HEK293T (cell line): Measurements from ENCODE around the gene NUAK1.

Experiments
- CTBP1 ChIP-seq: fragments of 450-650 bp; IDR thresholded peaks from 2 replicates; pipeline ENCODE4 v1.6.1; 2016; ENCODE audit warnings: borderline replicate concordance
- NFRKB ChIP-seq: fragments of 450-650 bp; IDR thresholded peaks from 2 replicates; pipeline ENCODE4 v1.6.1; 2016; ENCODE audit warnings: mild to moderate bottlenecking, moderate library complexity
- TARDBP ChIP-seq: fragments of 450-650 bp; IDR thresholded peaks from 2 replicates; pipeline ENCODE4 v1.6.1; 2016
- ZNF384 ChIP-seq: fragments of 450-650 bp; IDR thresholded peaks from 2 replicates; pipeline ENCODE4 v1.6.1; 2016
- TF ChIP-seq, protein P1 (sequence below): fragments of 450-650 bp; IDR thresholded peaks from 2 replicates; pipeline ENCODE4 v1.6.1; 2016

DNA sequence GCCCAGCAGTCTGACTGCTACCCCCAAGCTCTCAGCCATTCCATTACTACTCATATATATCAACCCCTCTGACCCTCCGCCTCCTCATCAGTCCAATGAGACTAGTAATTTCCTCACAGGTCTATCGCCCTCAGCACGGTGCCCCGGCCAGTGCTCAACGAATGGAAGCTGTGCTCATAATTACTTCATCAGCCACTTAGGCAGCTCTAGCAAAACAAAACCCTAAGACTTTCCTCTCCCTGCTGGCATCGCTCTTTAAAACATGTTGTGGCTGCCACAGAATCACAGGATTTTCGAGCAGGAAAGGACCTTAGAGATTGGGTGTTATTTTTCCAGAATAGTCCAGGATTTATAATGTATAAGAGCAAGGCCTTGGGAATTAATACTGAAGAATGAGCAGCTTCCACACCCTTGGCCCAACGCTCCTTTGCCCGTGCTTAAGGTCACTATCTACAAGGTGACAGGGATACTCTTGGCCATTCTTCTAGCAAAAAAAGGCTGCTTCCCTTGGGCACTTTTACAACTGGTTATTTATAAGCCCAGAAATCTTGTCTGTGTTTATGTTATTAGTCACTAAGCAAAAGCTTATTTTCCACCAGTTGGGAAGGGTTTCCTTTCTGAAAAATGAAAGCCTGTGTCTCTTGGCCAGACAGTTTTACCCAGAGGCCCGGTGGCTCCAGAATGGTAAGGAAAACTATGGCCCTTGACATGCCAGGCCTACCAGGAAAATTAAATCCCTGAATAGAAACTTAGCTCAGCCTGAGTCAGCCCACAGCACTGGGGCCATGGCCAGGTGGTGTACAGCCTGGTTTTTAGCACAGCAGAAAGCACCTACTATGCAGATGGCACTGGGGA is 47.9 kb downstream of the NUAK1 start:
- no peak for TF ChIP-seq TARDBP
- no peak for TF ChIP-seq CTBP1
- TF ChIP-seq ZNF384, result no peak
- TF ChIP-seq NFRKB, result no peak
- TF ChIP-seq, protein P1, sequence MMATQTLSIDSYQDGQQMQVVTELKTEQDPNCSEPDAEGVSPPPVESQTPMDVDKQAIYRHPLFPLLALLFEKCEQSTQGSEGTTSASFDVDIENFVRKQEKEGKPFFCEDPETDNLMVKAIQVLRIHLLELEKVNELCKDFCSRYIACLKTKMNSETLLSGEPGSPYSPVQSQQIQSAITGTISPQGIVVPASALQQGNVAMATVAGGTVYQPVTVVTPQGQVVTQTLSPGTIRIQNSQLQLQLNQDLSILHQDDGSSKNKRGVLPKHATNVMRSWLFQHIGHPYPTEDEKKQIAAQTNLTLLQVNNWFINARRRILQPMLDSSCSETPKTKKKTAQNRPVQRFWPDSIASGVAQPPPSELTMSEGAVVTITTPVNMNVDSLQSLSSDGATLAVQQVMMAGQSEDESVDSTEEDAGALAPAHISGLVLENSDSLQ, result 0 out of 2 replicates have a peak, but pooled peaks have one; percentile 29
